ENCODE measurements around the gene ASTN2. TPM values are rescaled to one million over a fixed set of nuclear protein-coding genes. Genes with fewer than 3 reads are reported as not detected.

Gene ASTN2
- total and polyA plus RNA-seq, 9 of the 15 experiments (the other 6 are each of a cell fraction or from before 2014, with no cell fraction given): 0.56 to 3.5 (median 1.9) TPM

DNA sequence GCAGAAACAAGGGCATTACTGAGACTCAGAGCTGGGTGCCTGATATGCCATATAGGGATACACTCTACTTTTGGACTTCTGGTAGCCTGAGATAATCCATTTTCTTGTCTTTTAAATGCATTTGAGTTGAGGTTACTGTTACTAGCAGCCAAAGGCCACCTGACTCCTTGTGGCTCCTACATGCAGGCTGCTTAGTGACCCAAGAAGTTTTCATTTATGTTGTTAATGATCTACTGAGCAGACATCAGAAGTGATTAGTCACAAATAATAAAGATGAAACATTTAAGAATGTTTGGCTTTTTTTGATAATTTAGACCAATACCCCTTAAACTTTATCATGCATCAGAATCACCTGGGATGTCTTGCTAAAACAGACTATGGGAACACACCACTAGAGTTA is 899.3 kb downstream of the ASTN2 start:
- Histone ChIP-seq H3K9me1 (ENCODE audit: control insufficient read depth, insufficient read depth, low read length) (no peaks in the 10 kb centered on the region), H3K9ac (ENCODE audit: insufficient read depth in 1 of 2, low read depth in 2 of 2, low read length in 2 of 2) (no peak overlapping the region), H3K4me3 (no peak overlapping the region), H4K20me1 (replicated peaks; ENCODE audit: control insufficient read depth, insufficient read depth, low read length) (no peaks in the 10 kb centered on the region), H3K9me3 (replicated peaks; ENCODE audit: control insufficient read depth, insufficient read depth, low read depth, low read length) (no peaks in the 10 kb centered on the region), H3K27ac (ENCODE audit: extremely low read depth, low read depth, low read length) (no peak overlapping the region), H3K79me2 (ENCODE audit: control insufficient read depth, insufficient read depth, low read length) (no peaks in the 10 kb centered on the region), H3K36me3 (ENCODE audit: control insufficient read depth, insufficient read depth, low read length) (no peaks in the 10 kb centered on the region), H3K27me3 (ENCODE audit: control insufficient read depth in 2 of 2, insufficient read depth in 2 of 2, low read length in 2 of 2) (no peaks in the 10 kb centered on the region), H2AFZ (ENCODE audit: low read depth, low read length) (no peak overlapping the region), H3K4me2 (ENCODE audit: insufficient read depth, low read length) (no peak overlapping the region), H3K4me1 (replicated peaks in 1 of 2; ENCODE audit: control insufficient read depth in 2 of 2, insufficient read depth in 2 of 2, low read length in 2 of 2) (no peaks in the 10 kb centered on the region)
- CTCF ChIA-PET (ENCODE audit: low intra/inter-chr PET ratio): no interaction called here
- DNase-seq (ENCODE audit: extremely low read depth in 1 of 4, low spot score in 3 of 4): no peak
- in situ Hi-C loops (cut with MboI) (no loop called here), intact Hi-C loops (cut with micrococcal nuclease) (no loop called here)
- no TSS peak for BruUV-seq (replicated peaks)
- TF ChIP-seq SRSF3 (IDR thresholded peaks at IDR 0.05; ENCODE audit: insufficient read depth, low read length) (no peak), TCF7 (IDR thresholded peaks at IDR 0.05; ENCODE audit: borderline replicate concordance) (no peak), NFIC (IDR thresholded peaks at IDR 0.05) (no peak), CEBPB (tag; IDR thresholded peaks at IDR 0.05) (no peak), MAFF (IDR thresholded peaks at IDR 0.05; ENCODE audit: low read length) (no peak), MECOM (CRISPR knock-in tag; IDR thresholded peaks at IDR 0.05) (no peak), ZNF586 (CRISPR knock-in tag; conservative IDR thresholded peaks at IDR 0.05) (no peak), ZNF785 (CRISPR knock-in tag; IDR thresholded peaks at IDR 0.05) (no peak), NEUROD1 (IDR thresholded peaks at IDR 0.05; ENCODE audit: borderline replicate concordance, low read depth, low read length, partially characterized antibody) (no peak), MYC (IDR thresholded peaks at IDR 0.05; ENCODE audit: low read depth, low read length) (no peak), MYC (CRISPR knock-in tag; IDR thresholded peaks at IDR 0.05; ENCODE audit: borderline replicate concordance, low read depth) (no peak), ARHGAP35 (IDR thresholded peaks at IDR 0.05; ENCODE audit: partially characterized antibody) (no peak), ZNF77 (CRISPR knock-in tag; IDR thresholded peaks at IDR 0.05) (no peak), TFAM (CRISPR knock-in tag; conservative IDR thresholded peaks at IDR 0.05) (no peak), ZNF23 (CRISPR knock-in tag; IDR thresholded peaks at IDR 0.05) (no peak)
- TF ChIP-seq, protein P1, sequence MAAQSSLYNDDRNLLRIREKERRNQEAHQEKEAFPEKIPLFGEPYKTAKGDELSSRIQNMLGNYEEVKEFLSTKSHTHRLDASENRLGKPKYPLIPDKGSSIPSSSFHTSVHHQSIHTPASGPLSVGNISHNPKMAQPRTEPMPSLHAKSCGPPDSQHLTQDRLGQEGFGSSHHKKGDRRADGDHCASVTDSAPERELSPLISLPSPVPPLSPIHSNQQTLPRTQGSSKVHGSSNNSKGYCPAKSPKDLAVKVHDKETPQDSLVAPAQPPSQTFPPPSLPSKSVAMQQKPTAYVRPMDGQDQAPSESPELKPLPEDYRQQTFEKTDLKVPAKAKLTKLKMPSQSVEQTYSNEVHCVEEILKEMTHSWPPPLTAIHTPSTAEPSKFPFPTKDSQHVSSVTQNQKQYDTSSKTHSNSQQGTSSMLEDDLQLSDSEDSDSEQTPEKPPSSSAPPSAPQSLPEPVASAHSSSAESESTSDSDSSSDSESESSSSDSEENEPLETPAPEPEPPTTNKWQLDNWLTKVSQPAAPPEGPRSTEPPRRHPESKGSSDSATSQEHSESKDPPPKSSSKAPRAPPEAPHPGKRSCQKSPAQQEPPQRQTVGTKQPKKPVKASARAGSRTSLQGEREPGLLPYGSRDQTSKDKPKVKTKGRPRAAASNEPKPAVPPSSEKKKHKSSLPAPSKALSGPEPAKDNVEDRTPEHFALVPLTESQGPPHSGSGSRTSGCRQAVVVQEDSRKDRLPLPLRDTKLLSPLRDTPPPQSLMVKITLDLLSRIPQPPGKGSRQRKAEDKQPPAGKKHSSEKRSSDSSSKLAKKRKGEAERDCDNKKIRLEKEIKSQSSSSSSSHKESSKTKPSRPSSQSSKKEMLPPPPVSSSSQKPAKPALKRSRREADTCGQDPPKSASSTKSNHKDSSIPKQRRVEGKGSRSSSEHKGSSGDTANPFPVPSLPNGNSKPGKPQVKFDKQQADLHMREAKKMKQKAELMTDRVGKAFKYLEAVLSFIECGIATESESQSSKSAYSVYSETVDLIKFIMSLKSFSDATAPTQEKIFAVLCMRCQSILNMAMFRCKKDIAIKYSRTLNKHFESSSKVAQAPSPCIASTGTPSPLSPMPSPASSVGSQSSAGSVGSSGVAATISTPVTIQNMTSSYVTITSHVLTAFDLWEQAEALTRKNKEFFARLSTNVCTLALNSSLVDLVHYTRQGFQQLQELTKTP (IDR thresholded peaks at IDR 0.05; ENCODE audit: low read depth in 1 of 2, partially characterized antibody in 2 of 2): no peak
- TF ChIP-seq, protein P2, sequence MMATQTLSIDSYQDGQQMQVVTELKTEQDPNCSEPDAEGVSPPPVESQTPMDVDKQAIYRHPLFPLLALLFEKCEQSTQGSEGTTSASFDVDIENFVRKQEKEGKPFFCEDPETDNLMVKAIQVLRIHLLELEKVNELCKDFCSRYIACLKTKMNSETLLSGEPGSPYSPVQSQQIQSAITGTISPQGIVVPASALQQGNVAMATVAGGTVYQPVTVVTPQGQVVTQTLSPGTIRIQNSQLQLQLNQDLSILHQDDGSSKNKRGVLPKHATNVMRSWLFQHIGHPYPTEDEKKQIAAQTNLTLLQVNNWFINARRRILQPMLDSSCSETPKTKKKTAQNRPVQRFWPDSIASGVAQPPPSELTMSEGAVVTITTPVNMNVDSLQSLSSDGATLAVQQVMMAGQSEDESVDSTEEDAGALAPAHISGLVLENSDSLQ (IDR thresholded peaks at IDR 0.05): no peak
- POLR2A ChIA-PET: no interaction called here
- no peak for FAIRE-seq
- no peak for ATAC-seq

Measured in K562 (cell line).